ENCODE data around the gene ATXN1.
"Not testable (repeated sequence)": the region's sequence is repeated elsewhere in the genome, so short reads cannot be mapped to it uniquely, and the experiment has no call there.

The ATXN1 gene

DNA sequence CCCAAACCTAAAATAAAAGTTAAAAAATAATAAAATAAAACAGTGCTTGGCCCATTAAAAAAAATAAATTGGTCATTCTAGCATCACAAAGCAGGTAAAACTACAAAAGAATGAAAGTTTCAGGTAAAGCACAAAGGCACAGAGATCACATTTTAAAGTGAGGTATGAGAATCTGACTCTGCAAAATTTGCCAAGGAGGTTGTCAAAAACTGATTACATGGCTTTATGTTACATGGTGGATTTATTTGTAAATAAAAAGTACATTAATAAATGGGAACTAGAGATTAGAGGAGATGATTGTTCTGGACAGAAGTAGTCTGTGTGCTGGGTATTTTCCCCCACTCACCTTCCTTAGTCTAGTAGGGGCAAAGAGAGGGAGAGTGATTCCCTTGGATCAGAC lies 24.2 kb upstream of the ATXN1 start:
- Histone ChIP-seq H3K79me2 (ENCODE audit: insufficient read depth, low read length) (no peaks in the 10 kb centered on the region), H3F3A (ENCODE audit: low read depth) (no peaks in the 10 kb centered on the region), H3K4me2 (ENCODE audit: low read depth, low read length, poor library complexity, severe bottlenecking) (no peak overlapping the region), H3K4me3 (ENCODE audit: low read length, poor library complexity, severe bottlenecking) (no peak overlapping the region), H4K20me1 (ENCODE audit: insufficient read depth, low read length, poor library complexity, severe bottlenecking) (no peaks in the 10 kb centered on the region), H3K9me3 (ENCODE audit: insufficient read depth, low read depth, low read length) (peaks cover 6% of the 10 kb centered on the region; the same call in 1 of the 2 replicates), H3K9ac (ENCODE audit: low read depth, low read length, poor library complexity, severe bottlenecking) (no peak overlapping the region), H2AFZ (ENCODE audit: low read length) (no peak overlapping the region), H3K9me2 (replicated peaks; ENCODE audit: low read depth, low read length) (no peaks in the 10 kb centered on the region), H3K27me3 (ENCODE audit: insufficient read depth, low read length, poor library complexity, severe bottlenecking) (no peaks in the 10 kb centered on the region), H3K36me3 (ENCODE audit: insufficient read depth, low read length) (no peaks in the 10 kb centered on the region), H3K4me1 (ENCODE audit: insufficient read depth, low read length, poor library complexity, severe bottlenecking) (peaks cover 10% of the 10 kb centered on the region)
- TF ChIP-seq EZH2phosphoT487 (IDR thresholded peaks at IDR 0.05; ENCODE audit: borderline replicate concordance): no peak
- no peak for TF ChIP-seq CTCF (conservative IDR thresholded peaks at IDR 0.05; ENCODE audit: low read length)

GRCh38 chr6:16784957-16785356 lies 23.7 kb upstream of the ATXN1 start:
- not testable (repeated sequence) for H3K4me2 ChIP-seq (ENCODE audit: low read depth, low read length, poor library complexity, severe bottlenecking); H3K36me3 ChIP-seq (ENCODE audit: insufficient read depth, low read length); H3K9ac ChIP-seq (ENCODE audit: low read depth, low read length, poor library complexity, severe bottlenecking); H2AFZ ChIP-seq (ENCODE audit: low read length); H3K9me3 ChIP-seq (ENCODE audit: insufficient read depth, low read depth, low read length); H3K4me3 ChIP-seq (ENCODE audit: low read length, poor library complexity, severe bottlenecking); H3K27me3 ChIP-seq (ENCODE audit: insufficient read depth, low read length, poor library complexity, severe bottlenecking); H3K79me2 ChIP-seq (ENCODE audit: insufficient read depth, low read length); H4K20me1 ChIP-seq (ENCODE audit: insufficient read depth, low read length, poor library complexity, severe bottlenecking); H3F3A ChIP-seq (ENCODE audit: low read depth); H3K9me2 ChIP-seq (replicated peaks; ENCODE audit: low read depth, low read length)
- peaks cover 10% of the 10 kb centered on the region for H3K4me1 ChIP-seq (ENCODE audit: insufficient read depth, low read length, poor library complexity, severe bottlenecking)

DNA sequence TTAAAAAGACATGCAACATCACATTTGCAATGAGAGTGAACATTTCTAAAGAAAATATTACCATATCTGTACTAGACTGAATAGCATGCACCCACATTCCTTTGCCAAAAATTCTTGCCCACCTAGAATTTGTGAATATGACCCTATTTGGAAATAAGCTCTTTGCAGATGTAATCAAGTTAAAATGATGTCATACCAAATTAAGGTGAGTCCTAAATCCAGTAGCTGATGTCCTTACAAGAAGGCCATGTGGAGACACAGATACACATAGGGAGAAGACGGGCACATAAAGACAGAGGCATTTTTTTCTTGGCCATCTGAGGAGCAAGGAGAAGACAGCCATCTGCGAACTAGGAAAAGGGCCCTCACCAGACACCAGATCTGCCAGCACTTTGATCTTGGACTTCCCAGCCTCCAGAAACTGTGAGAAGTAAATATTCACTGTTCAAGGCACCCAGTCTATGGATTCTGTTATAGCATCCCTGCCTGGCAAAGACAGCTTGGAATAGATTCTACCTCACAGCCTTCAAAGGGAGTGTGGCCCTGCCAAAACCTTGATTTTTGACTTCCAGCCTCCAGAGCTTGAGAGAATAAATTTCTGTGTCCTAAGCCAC lies 22.8 kb upstream of the ATXN1 start:
- Histone ChIP-seq H3K79me2 (ENCODE audit: insufficient read depth, low read length) (no peaks in the 10 kb centered on the region), H4K20me1 (ENCODE audit: insufficient read depth, low read length, poor library complexity, severe bottlenecking) (no peaks in the 10 kb centered on the region), H3K36me3 (ENCODE audit: insufficient read depth, low read length) (no peaks in the 10 kb centered on the region), H3K4me2 (ENCODE audit: low read depth, low read length, poor library complexity, severe bottlenecking) (no peak overlapping the region), H3K27me3 (ENCODE audit: insufficient read depth, low read length, poor library complexity, severe bottlenecking) (no peaks in the 10 kb centered on the region), H3F3A (ENCODE audit: low read depth) (no peaks in the 10 kb centered on the region), H3K4me1 (ENCODE audit: insufficient read depth, low read length, poor library complexity, severe bottlenecking) (peaks cover 10% of the 10 kb centered on the region), H3K9ac (ENCODE audit: low read depth, low read length, poor library complexity, severe bottlenecking) (no peak overlapping the region), H3K4me3 (ENCODE audit: low read length, poor library complexity, severe bottlenecking) (no peak overlapping the region), H2AFZ (ENCODE audit: low read length) (no peak overlapping the region), H3K9me2 (replicated peaks; ENCODE audit: low read depth, low read length) (no peaks in the 10 kb centered on the region), H3K9me3 (ENCODE audit: insufficient read depth, low read depth, low read length) (peaks cover 6% of the 10 kb centered on the region; the same call in 1 of the 2 replicates)
- no peak for TF ChIP-seq EZH2phosphoT487 (IDR thresholded peaks at IDR 0.05; ENCODE audit: borderline replicate concordance)
- no peak for TF ChIP-seq CTCF (conservative IDR thresholded peaks at IDR 0.05; ENCODE audit: low read length)

DNA sequence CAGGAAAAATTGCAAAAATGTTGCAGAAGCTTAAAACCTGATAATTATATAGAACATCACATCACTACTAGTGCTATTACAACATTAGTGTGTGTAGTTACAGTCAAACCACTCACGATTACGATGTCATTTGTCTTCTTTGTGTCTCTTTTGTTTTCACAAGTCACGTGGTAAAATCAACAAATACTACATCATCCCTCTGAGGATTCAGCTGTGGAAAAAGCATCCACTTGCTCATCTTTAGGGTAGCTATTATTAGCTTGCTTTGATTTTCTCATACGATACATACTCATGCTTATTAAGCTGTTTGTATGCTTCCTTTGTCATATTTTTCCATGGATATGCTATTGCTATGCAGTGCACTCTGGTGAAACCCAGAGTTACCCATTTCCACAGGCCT lies 22.2 kb upstream of the ATXN1 start:
- H2AFZ ChIP-seq (ENCODE audit: low read length): no peak overlapping the region
- no peaks in the 10 kb centered on the region for H3K36me3 ChIP-seq (ENCODE audit: insufficient read depth, low read length)
- no peak overlapping the region for H3K9ac ChIP-seq (ENCODE audit: low read depth, low read length, poor library complexity, severe bottlenecking)
- H3K9me3 ChIP-seq (ENCODE audit: insufficient read depth, low read depth, low read length): peaks cover 6% of the 10 kb centered on the region; the same call in 1 of the 2 replicates
- H3K4me3 ChIP-seq (ENCODE audit: low read length, poor library complexity, severe bottlenecking): no peak overlapping the region
- no peaks in the 10 kb centered on the region for H3K27me3 ChIP-seq (ENCODE audit: insufficient read depth, low read length, poor library complexity, severe bottlenecking)
- H4K20me1 ChIP-seq (ENCODE audit: insufficient read depth, low read length, poor library complexity, severe bottlenecking): no peaks in the 10 kb centered on the region
- peaks cover 10% of the 10 kb centered on the region for H3K4me1 ChIP-seq (ENCODE audit: insufficient read depth, low read length, poor library complexity, severe bottlenecking)
- H3K4me2 ChIP-seq (ENCODE audit: low read depth, low read length, poor library complexity, severe bottlenecking): no peak overlapping the region
- no peaks in the 10 kb centered on the region for H3F3A ChIP-seq (ENCODE audit: low read depth)
- H3K9me2 ChIP-seq (replicated peaks; ENCODE audit: low read depth, low read length): no peaks in the 10 kb centered on the region
- H3K79me2 ChIP-seq (ENCODE audit: insufficient read depth, low read length): no peaks in the 10 kb centered on the region
- TF ChIP-seq EZH2phosphoT487 (IDR thresholded peaks at IDR 0.05; ENCODE audit: borderline replicate concordance) (no peak), CTCF (conservative IDR thresholded peaks at IDR 0.05; ENCODE audit: low read length) (no peak)

Measured in Loucy (cell line).